Measurements from ENCODE around the gene KIF20B.

The KIF20B gene

GRCh38 chr10:89701242-89702120, at the start of gene KIF20B:
Gene KIF20B (plus strand): TSS chr10:89701590. CDS start chr10:89705295, 3,705 bp downstream.
- DNase-seq, result peak; percentile 59

DNA sequence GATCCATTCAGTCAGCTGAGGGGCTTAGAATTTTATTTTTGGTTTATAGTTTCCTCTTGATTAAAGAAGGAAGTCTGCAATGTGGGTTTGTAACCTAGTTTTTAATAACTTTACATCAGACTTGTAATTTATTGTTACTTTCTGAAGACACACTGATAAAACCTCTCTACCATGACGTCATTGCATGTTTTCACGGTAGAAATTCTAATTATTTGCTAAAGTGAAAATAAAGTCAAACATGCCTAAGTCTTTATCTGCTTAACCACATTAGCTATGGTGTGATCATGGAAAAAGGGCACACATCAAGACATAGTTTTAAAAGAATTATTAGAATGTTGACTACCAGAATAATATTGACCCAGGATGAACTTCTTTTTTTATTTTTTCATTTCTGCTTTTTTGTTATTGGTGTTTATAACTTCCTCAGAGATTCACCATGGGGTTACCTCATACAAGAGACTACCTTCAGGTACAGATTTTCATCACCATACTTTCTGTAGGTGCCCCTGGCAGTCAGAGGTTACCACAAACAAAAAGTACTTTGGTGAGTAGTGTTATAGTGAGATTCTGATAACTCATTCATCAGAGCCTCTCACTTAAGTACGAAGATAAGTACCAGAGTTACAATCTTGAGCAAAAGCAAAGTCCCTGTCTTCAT, 49.3 kb upstream of the KIF20B start:
- DNase-seq, result no peak

- no peak for DNase-seq
Observed at GRCh38 chr10:89652806-89653370, 48.5 kb upstream of the KIF20B start.

DNA sequence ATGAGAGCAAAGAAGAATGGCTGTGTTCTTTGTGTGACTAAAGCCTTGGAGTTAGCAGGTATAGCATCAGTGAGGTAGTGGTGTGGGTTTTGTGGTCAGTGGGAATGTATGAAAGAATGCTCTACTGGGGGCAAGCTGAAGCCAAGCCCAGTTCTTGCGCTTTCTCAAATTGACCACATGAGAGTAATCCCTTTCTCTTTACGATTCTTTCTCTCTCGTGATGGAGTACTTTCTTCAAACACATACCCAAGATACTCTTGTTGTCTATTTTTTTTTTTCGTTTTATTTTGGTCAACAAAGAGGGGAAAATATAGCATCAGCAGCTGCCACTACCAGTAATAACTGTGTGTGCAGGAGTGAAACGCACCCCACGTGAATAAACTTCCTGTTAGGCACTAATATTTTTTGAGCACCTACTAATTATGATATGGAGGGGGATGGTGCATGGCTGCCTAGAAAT, 48.0 kb upstream of the KIF20B start:
- DNase-seq, result no peak

DNA sequence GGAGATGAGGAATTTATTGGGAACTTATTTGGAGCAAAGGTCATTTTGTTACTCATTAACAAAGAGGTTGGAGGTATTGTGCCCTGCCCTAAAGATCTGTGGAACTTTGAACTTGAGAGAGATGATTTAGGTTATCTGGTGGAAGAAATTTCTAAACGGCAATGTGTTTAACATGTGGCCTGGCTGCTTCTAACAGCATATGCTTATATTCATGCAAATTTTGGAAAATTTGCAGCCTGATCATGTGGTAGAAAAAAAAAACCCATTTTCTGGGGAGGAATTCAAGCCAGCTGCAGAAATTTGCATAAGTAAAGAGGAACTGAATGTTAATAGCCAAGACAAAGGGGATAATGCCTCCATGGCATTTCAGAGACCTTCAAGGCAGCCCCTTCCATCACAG, 45.7 kb upstream of the KIF20B start:
- DNase-seq, result no peak

- no peak for DNase-seq
Observed at GRCh38 chr10:89657302-89657701, 44.1 kb upstream of the KIF20B start.

- DNase-seq, result no peak
Observed at GRCh38 chr10:89659143-89660131, 42.0 kb upstream of the KIF20B start.

GRCh38 chr10:89662596-89662995, 38.8 kb upstream of the KIF20B start:
- DNase-seq, result no peak

- no peak for DNase-seq
Observed at GRCh38 chr10:89663144-89663543, 38.2 kb upstream of the KIF20B start.

GRCh38 chr10:89664203-89664602, 37.2 kb upstream of the KIF20B start:
- no peak for DNase-seq

- DNase-seq, result no peak
Observed at GRCh38 chr10:89665302-89665701, 36.1 kb upstream of the KIF20B start.

- no peak for DNase-seq
Observed at GRCh38 chr10:89666138-89666537, 35.3 kb upstream of the KIF20B start.

DNA sequence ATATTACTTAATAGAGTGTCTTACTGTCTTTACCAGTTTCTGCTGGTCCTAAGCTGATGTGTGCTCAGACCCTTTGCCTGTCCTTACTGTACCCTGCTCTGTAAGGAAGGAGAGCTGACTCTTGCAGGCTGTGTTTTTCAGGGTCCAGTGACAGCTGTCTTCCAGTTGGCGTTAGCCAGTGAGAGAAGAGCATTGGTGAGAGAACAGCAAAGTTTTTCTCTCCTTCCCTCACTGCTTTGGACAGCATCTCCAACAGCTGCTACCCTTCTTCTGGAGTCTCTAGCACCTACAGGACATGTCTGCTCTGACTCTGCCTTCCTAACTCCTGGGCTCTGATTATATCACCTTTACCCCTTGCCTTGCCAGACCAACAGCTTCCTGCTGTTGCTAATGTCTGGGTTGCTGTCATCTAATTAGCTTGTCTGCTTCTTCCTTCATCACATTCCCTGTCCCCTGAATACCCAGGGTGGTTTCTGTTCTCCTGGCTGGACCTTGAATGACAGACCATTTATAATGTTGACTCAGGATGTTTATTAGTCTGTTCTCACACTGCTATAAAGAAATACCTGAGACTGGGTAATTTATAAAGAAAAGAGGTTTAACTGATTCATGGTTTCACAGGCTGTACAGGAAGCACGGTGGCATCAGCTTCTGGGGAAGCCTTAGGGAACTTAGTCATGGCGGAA, 32.9 kb upstream of the KIF20B start:
- no peak for DNase-seq

DNA sequence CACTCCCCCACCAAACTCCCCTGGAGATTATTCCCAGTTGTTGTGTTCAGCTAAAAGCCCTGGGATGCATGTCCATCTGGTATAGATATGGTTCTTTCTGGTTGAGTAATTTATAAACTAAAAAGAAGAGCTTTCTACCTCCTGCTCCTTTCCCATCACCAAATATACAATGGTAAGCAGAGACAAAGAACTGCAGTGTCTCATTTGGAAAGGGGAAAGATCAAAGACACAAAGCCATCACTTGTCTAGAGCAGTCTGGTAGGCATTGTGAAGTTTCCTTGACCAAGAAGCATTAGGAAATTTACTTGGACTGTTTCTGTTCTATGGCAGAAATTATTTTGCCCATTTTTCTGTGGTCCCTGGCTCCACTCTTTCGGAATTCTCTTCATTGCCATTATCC, 31.4 kb upstream of the KIF20B start:
- no peak for DNase-seq

- no peak for DNase-seq
Observed at GRCh38 chr10:89670926-89671325, 30.5 kb upstream of the KIF20B start.

GRCh38 chr10:89677341-89677740, 24.0 kb upstream of the KIF20B start:
- no peak for DNase-seq

- DNase-seq, result no peak
Observed at GRCh38 chr10:89679986-89680385, 21.4 kb upstream of the KIF20B start.

GRCh38 chr10:89683883-89684282, 17.5 kb upstream of the KIF20B start:
- no peak for DNase-seq

DNA sequence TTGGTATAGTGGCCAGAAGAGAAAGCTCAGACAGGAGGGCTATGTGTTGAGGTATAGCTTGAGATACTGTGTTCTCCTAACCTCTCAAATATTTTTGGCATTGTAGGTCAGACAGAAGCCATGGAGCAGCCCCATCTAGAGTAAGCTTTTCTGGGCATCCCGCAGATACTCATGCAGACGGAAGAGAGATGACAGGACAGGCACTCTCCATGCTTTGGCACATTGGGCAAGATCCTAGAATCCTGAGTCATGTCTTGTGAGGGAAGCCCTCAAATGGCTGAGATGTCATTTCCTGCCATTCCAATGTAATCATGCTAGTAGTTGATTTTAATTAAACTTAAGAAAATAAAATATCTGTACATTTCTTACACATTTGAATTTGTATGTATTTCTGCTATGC, 16.8 kb upstream of the KIF20B start:
- DNase-seq, result no peak

DNA sequence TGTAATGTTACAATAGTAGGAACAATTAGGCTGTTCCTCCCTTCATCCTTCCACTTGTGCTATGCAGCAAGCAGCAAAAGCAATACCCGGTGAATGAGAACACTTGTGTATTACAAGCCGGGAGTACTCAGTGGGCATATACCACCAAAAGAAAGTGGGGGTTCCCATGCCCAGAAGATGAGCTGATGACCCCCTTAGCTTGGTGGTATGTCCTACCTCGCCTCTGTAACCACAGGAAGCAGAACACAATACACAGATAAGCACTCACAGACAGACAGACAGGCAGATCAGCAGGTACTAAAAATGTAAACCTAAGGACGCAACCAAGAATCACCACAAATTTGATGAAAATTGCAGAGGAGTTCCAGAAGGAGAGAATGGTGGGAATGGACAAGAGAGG, 15.5 kb upstream of the KIF20B start:
- DNase-seq, result no peak

GRCh38 chr10:89690027-89690426, 11.4 kb upstream of the KIF20B start:
- DNase-seq, result no peak

DNA sequence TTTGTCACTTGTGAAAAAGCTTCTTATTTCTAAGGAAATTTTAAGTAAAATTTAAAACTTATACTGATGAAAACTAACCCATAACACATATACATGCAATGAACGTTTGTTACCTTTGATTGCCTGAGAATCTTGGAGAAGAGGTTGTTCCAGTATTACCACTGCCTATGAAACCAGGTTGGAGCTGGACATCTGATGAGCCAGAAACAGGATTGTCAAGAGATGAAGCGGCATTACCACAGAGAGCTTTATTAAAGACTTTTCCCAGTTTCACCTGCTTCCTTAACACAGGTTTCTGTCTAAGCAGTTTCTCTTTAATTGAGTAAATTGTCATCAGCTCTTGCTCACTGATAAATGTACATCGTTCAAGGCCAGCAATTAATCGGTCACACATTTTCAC, 9.0 kb upstream of the KIF20B start:
- no peak for DNase-seq
